NOMO-1 (cell line): ENCODE measurements around the gene ASTL.
A peak's percentile ranks its signal among the peaks of the same experiment; 100 is the strongest.

ENCODE experiments used
- DNase-seq, 2 experiments: peaks; one replicate each; lab custom pipeline; 2025; ENCODE audit not compliant: unreplicated experiment in 2 of 2; lab: John Stamatoyannopoulos, UW

ASTL gene

GRCh38 chr2:96131813-96132745 lies 6.2 kb downstream of the ASTL start:
- no peak for DNase-seq

- no peak for DNase-seq
These were observed 7.0 kb downstream of the ASTL start for GRCh38 chr2:96131152-96131812.

- no peak for DNase-seq
These were observed 7.8 kb downstream of the ASTL start for GRCh38 chr2:96130483-96130882.

- no peak for DNase-seq
These were observed 8.7 kb downstream of the ASTL start for GRCh38 chr2:96129528-96130120.

- no peak for DNase-seq
These were observed 9.8 kb downstream of the ASTL start for GRCh38 chr2:96128456-96128855.

GRCh38 chr2:96124406-96125265 lies 13.7 kb downstream of the ASTL start:
- DNase-seq = no peak

GRCh38 chr2:96123936-96124335 lies 14.4 kb downstream of the ASTL start:
- DNase-seq = no peak

GRCh38 chr2:96123290-96123689 lies 15.0 kb downstream of the ASTL start:
- no peak for DNase-seq

- no peak for DNase-seq
These were observed 15.9 kb downstream of the ASTL start for GRCh38 chr2:96122391-96122790.

- DNase-seq = no peak
These were observed 16.9 kb downstream of the ASTL start for GRCh38 chr2:96121414-96121813.

GRCh38 chr2:96120991-96121390 lies 17.3 kb downstream of the ASTL start:
- DNase-seq = no peak

- no peak for DNase-seq
These were observed 18.1 kb downstream of the ASTL start for GRCh38 chr2:96120091-96120720.

GRCh38 chr2:96119389-96119751 lies 18.9 kb downstream of the ASTL start:
- no peak for DNase-seq

GRCh38 chr2:96118698-96119388 lies 19.5 kb downstream of the ASTL start:
- no peak for DNase-seq

- DNase-seq = no peak
These were observed 20.4 kb downstream of the ASTL start for GRCh38 chr2:96117701-96118588.

GRCh38 chr2:96116879-96117533 lies 21.3 kb downstream of the ASTL start:
- DNase-seq = peak; percentile 36 to 50

GRCh38 chr2:96116424-96116878 lies 21.9 kb downstream of the ASTL start, which contains the start of gene ADRA2B:
ADRA2B (minus strand) TSS chr2:96116571; CDS start chr2:96116149, 422 bp downstream.
- DNase-seq = peak; percentile 17 to 53
